ENCODE measurements around the gene ZNF610. TPM values are rescaled to one million over a fixed set of nuclear protein-coding genes. Genes with fewer than 3 reads are reported as not detected.

Gene ZNF610
- total and polyA plus RNA-seq, 2 donors (not counting 3 experiments of a cell fraction or from before 2014, with no cell fraction given), result 1.1 to 1.3 TPM

DNA sequence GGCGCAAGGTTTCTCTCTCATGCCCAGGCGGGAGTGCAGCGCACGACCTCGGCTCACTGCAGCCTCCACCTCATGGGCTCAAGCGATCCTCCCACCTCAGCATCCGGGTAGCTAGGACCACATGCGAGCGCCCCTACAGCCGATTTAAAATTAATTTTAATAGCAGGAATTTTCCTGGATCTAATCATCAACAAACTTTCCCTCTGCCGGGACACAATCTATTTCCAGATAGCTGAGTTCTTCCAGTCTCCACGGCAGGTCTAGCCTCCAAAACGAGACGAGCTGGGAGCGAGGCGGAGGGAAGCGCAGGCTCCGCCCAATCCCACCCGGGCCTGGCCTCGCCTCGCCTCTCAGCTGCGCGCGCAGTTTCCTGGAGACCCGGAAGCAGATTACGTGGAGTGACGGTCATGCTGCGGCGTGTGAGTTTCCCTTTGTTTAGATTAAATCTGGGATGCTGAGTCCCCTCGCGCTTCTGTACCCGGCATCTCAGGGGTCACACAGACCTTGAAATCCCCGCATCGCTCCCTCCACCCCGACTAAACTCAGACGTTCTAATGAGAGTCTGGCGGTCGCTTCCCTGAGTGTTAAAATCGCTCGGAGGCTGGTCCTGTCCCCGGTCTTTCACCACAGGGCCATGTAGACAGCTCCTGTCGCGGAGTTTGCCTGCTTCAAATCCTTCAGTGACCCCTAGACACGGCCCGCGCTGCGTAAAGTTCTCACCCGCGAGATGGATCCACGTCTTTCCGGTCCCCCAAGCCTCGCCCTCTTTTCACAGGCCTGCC, 33.7 kb downstream of the ZNF610 start, which contains the start of gene ZNF880:
Gene ZNF880 (plus strand): TSS at position 365 of the 782 bp plus-strand sequence. CDS start 43 bp downstream, at position 408.
- peak within 1 kb of the TSS; percentile 61 to 80 (median 75) for H3K4me3 ChIP-seq (replicated peaks in 1 of 3; ENCODE audit: insufficient read depth in 1 of 3, low read depth in 1 of 3, low read length in 3 of 3)
- TF ChIP-seq FOS (IDR thresholded peaks at IDR 0.05; ENCODE audit: borderline replicate concordance, insufficient read depth, low read length) (no peak), POLR2A (IDR thresholded peaks at IDR 0.05; ENCODE audit: low read depth, low read length) (peak; percentile 72), JUN (IDR thresholded peaks at IDR 0.05; ENCODE audit: borderline replicate concordance, insufficient read depth, insufficient read length, low read depth) (no peak), GATA2 (IDR thresholded peaks at IDR 0.05; ENCODE audit: insufficient read depth, insufficient read length, low read depth, low read length) (peak; percentile 8), MYC (IDR thresholded peaks at IDR 0.05; ENCODE audit: low read depth, low read length) (no peak), POLR2AphosphoS5 (IDR thresholded peaks at IDR 0.05; ENCODE audit: insufficient read depth, low read depth, low read length) (peak; percentile 48), EZH2 (IDR thresholded peaks at IDR 0.05; ENCODE audit: borderline replicate concordance, low read depth, low read length, severe bottlenecking) (no peak)
- TF ChIP-seq, protein P1, sequence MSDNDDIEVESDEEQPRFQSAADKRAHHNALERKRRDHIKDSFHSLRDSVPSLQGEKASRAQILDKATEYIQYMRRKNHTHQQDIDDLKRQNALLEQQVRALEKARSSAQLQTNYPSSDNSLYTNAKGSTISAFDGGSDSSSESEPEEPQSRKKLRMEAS (IDR thresholded peaks at IDR 0.05; ENCODE audit: insufficient read depth, insufficient read length), result peak; percentile 10
- TF ChIP-seq, protein P2, sequence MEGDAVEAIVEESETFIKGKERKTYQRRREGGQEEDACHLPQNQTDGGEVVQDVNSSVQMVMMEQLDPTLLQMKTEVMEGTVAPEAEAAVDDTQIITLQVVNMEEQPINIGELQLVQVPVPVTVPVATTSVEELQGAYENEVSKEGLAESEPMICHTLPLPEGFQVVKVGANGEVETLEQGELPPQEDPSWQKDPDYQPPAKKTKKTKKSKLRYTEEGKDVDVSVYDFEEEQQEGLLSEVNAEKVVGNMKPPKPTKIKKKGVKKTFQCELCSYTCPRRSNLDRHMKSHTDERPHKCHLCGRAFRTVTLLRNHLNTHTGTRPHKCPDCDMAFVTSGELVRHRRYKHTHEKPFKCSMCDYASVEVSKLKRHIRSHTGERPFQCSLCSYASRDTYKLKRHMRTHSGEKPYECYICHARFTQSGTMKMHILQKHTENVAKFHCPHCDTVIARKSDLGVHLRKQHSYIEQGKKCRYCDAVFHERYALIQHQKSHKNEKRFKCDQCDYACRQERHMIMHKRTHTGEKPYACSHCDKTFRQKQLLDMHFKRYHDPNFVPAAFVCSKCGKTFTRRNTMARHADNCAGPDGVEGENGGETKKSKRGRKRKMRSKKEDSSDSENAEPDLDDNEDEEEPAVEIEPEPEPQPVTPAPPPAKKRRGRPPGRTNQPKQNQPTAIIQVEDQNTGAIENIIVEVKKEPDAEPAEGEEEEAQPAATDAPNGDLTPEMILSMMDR (IDR thresholded peaks at IDR 0.05; ENCODE audit: extremely low read depth in 1 of 2, insufficient read depth in 1 of 2, low read depth in 1 of 2, low read length in 2 of 2), result no peak
- dilution Hi-C loops (cut with MboI; ENCODE audit: extremely low pct_ligation_motif_present, low sequenced_read_pairs), result no loop called here
- peak within 1 kb of the TSS; percentile 97 for H3K27ac ChIP-seq (ENCODE audit: insufficient read depth, low read depth, low read length)
- intact Hi-C loops (cut with micrococcal nuclease), result loop anchor here (1.0 kb wide), 1 partner anchor 28 kb away; the partner anchor contains the start of gene ZNF528
- no peaks in the 10 kb centered on the region for H4K20me1 ChIP-seq (replicated peaks; ENCODE audit: control insufficient read depth, extremely low read depth, insufficient read depth, low read length)
- H3K79me2 ChIP-seq (ENCODE audit: control insufficient read depth, insufficient read depth, low read length), result no peaks in the 10 kb centered on the region
- H2AFZ ChIP-seq (ENCODE audit: low read depth, low read length), result peak within 1 kb of the TSS; percentile 66
- H3K9me1 ChIP-seq (replicated peaks; ENCODE audit: control insufficient read depth, extremely low read depth, insufficient read depth, low read length), result no peaks in the 10 kb centered on the region
- H3K27me3 ChIP-seq (ENCODE audit: control insufficient read depth in 2 of 2, insufficient read depth in 2 of 2, low read length in 2 of 2), result no peaks in the 10 kb centered on the region
- BruUV-seq (replicated peaks), result TSS peak; percentile 88
- DNase-seq (ENCODE audit: low read depth, low spot score) (peak; percentile 89), FAIRE-seq (peak; percentile 96)
- CTCF ChIA-PET, result interaction anchor here (0.7 to 1.1 kb wide), 4 partner anchors 28 to 197 kb away, joined by 3 read pairs; partner anchors contain the start of gene ZNF528
- peak within 1 kb of the TSS; percentile 98 for H3K9ac ChIP-seq (replicated peaks; ENCODE audit: extremely low read depth, insufficient read depth, low read length)
- no peaks in the 10 kb centered on the region for H3K9me3 ChIP-seq (replicated peaks; ENCODE audit: control insufficient read depth, insufficient read depth, low read length)
- peak within 1 kb of the TSS; percentile 81 for H3K4me2 ChIP-seq (ENCODE audit: insufficient read depth, low read length)
- H3K4me1 ChIP-seq (ENCODE audit: control insufficient read depth, extremely low read depth, insufficient read depth, low read length), result peaks cover 8% of the 10 kb centered on the region
- POLR2A ChIA-PET, result interaction anchor here (1.1 to 1.2 kb wide), 2 partner anchors 34 to 157 kb away, joined by 3 to 4 read pairs; partner anchors contain the start of gene ZNF610
- H3K36me3 ChIP-seq (ENCODE audit: control insufficient read depth in 2 of 2, extremely low read depth in 1 of 2, insufficient read depth in 2 of 2, low read length in 2 of 2), result peaks cover 3 to 6% of the 10 kb centered on the region in 2 experiments

Measured in endothelial cell of umbilical vein (primary cell).